CD14-positive monocyte (primary cell): ENCODE results near the gene ZNF683. TPM values are rescaled to one million over a fixed set of nuclear protein-coding genes. Genes with fewer than 3 reads are reported as not detected.

Experiments used
- DNase-seq, 3 donors: peaks; one replicate each; pipeline ENCODE4 v3.0.0-alpha.2; 2011 to 2022
- H2AFZ ChIP-seq: 2 replicates; pipeline ENCODE4 v1.6.0; 2012; ENCODE audit warnings: mild to moderate bottlenecking, low read depth, low read length, inconsistent platforms; ENCODE audit not compliant: insufficient read depth, poor library complexity, severe bottlenecking
- H3K27ac ChIP-seq, 2 donors: 1 replicate in 1 of 2; 2 replicates in 1 of 2; pipeline ENCODE4 v1.5.1; 2012 to 2013; ENCODE audit warnings: low read length in 2 of 2, control low read depth in 1 of 2, inconsistent platforms in 1 of 2, low read depth in 1 of 2, mild to moderate bottlenecking in 1 of 2
- H3K27me3 ChIP-seq, 2 donors: one replicate each; pipeline versions ENCODE4 v1.6.0 to v1.6.1; 2011 to 2013; ENCODE audit warnings: low read length in 2 of 2; ENCODE audit not compliant: control insufficient read depth in 2 of 2, insufficient read depth in 2 of 2
- H3K36me3 ChIP-seq, 2 donors: replicated peaks in 1 of 2; 1 replicate in 1 of 2; 2 replicates in 1 of 2; pipeline versions ENCODE4 v1.5.1 to v1.6.1; 2012 to 2013; ENCODE audit warnings: low read length in 2 of 2, control low read depth in 1 of 2, inconsistent platforms in 1 of 2, mild to moderate bottlenecking in 1 of 2; ENCODE audit not compliant: insufficient read depth in 2 of 2, control insufficient read depth in 1 of 2
- H3K4me1 ChIP-seq, 2 donors: 1 replicate in 1 of 2; 2 replicates in 1 of 2; pipeline versions ENCODE4 v1.5.1 to v1.6.1; 2012 to 2013; ENCODE audit warnings: low read length in 2 of 2, control low read depth in 1 of 2, inconsistent platforms in 1 of 2, mild to moderate bottlenecking in 1 of 2, moderate library complexity in 1 of 2; ENCODE audit not compliant: insufficient read depth in 2 of 2, control insufficient read depth in 1 of 2
- H3K4me2 ChIP-seq: replicated peaks from 2 replicates; pipeline ENCODE3; 2012; ENCODE audit warnings: low read length, moderate library complexity, mild to moderate bottlenecking; ENCODE audit not compliant: poor library complexity, severe bottlenecking; ENCODE audit errors: extremely low read depth
- H3K4me3 ChIP-seq, 3 experiments: fragments of 200-600 bp in 1 of 3; sonication (generic) in 1 of 3; replicated peaks in 1 of 3; 1 replicate in 2 of 3; 2 replicates in 1 of 3; pipeline ENCODE4 v1.5.1; 2011 to 2013; ENCODE audit warnings: low read length in 3 of 3, mild to moderate bottlenecking in 3 of 3, control low read depth in 2 of 3, low read depth in 2 of 3, inconsistent platforms in 1 of 3, moderate library complexity in 1 of 3
- H3K79me2 ChIP-seq: 2 replicates; pipeline ENCODE4 v1.6.0; 2012; ENCODE audit warnings: mild to moderate bottlenecking, control low read depth, inconsistent platforms, low read length, moderate library complexity; ENCODE audit not compliant: insufficient read depth
- H3K9ac ChIP-seq: 2 replicates; pipeline ENCODE4 v1.6.0; 2017; ENCODE audit warnings: low read length, mild to moderate bottlenecking; ENCODE audit not compliant: insufficient read depth, poor library complexity, severe bottlenecking
- H3K9me3 ChIP-seq, 2 donors: replicated peaks in 1 of 2; 1 replicate in 1 of 2; 2 replicates in 1 of 2; pipeline versions ENCODE4 v1.5.1 to v1.6.1; 2012 to 2013; ENCODE audit warnings: low read length in 2 of 2, control low read depth in 1 of 2; ENCODE audit not compliant: control insufficient read depth in 1 of 2, insufficient read depth in 1 of 2
- H4K20me1 ChIP-seq: 2 replicates; pipeline ENCODE4 v1.6.0; 2012; ENCODE audit warnings: mild to moderate bottlenecking, low read length, control low read depth, moderate library complexity; ENCODE audit not compliant: insufficient read depth
- H3K27ac Mint-ChIP-seq, 7 donors: one replicate each; pipeline ENCODE4 v1.8.0; 2020; ENCODE audit warnings: mild to moderate bottlenecking in 7 of 7, mixed read lengths in 7 of 7, moderate library complexity in 6 of 7, inconsistent platforms in 2 of 7
- H3K27me3 Mint-ChIP-seq, 3 donors: one replicate each; pipeline ENCODE4 v1.8.0; 2021 to 2022; ENCODE audit warnings: low read depth in 3 of 3, mild to moderate bottlenecking in 3 of 3, mixed read lengths in 3 of 3, moderate library complexity in 3 of 3, inconsistent platforms in 1 of 3
- H3K36me3 Mint-ChIP-seq, 2 donors: one replicate each; pipeline ENCODE4 v1.8.0; 2020; ENCODE audit warnings: mixed read lengths in 2 of 2, inconsistent platforms in 1 of 2, mild to moderate bottlenecking in 1 of 2
- H3K4me1 Mint-ChIP-seq: one replicate; pipeline ENCODE4 v1.8.0; 2020; ENCODE audit warnings: mild to moderate bottlenecking, mixed read lengths
- H3K4me3 Mint-ChIP-seq, 2 donors: one replicate each; pipeline ENCODE4 v1.8.0; 2020; ENCODE audit warnings: mild to moderate bottlenecking in 2 of 2, mixed read lengths in 2 of 2, moderate library complexity in 1 of 2
- H3K9me3 Mint-ChIP-seq, 7 donors: one replicate each; pipeline ENCODE4 v1.8.0; 2020 to 2022; ENCODE audit warnings: mixed read lengths in 7 of 7, mild to moderate bottlenecking in 6 of 7, moderate library complexity in 6 of 7, inconsistent platforms in 2 of 7
- CTCF ChIP-seq: fragments of 200-600 bp; IDR thresholded peaks from one replicate; pipeline ENCODE4 v1.8.0; 2022; ENCODE audit warnings: antibody characterized with exemption, mild to moderate bottlenecking
- WGBS: methylation state at CpG from one replicate; pipeline ENCODE4 v1.1.5; 2013; ENCODE audit warnings: missing lambda C conversion rate; ENCODE audit not compliant: insufficient coverage; 5-methylcytosine and 5-hydroxymethylcytosine counted together
- intact Hi-C, 2 donors: fragments of 100-400 bp; cut with micrococcal nuclease; formaldehyde crosslinking; loops; one replicate each; pipeline versions ENCODE4 v1.15.0 to v1.15.1; 2023
- polyA plus RNA-seq, 3 donors: library from polyadenylated mRNA; depleted of rRNA in 1 of 3; unstranded in 2 of 3; stranded (reverse) in 1 of 3; fragments of 300-500 nt in 2 of 3; fragments of >200 nt in 1 of 3; fragmentation: Illumina TruSeq in 2 of 3; gene quantifications; 1 replicate in 2 of 3; 2 replicates in 1 of 3; pipeline ENCODE4 v1.2.3, GENCODE V29; 2012 to 2021

The ZNF683 gene
- polyA plus RNA-seq, 3 donors: not detected

GRCh38 chr1:26349188-26349876 lies 23.2 kb downstream of the ZNF683 start:
- H3K27me3 ChIP-seq: no peaks in the 10 kb centered on the region
- H3K4me1 Mint-ChIP-seq: peaks cover 7% of the 10 kb centered on the region
- H3K4me1 ChIP-seq: peaks cover 6 to 10% of the 10 kb centered on the region in 2 donors
- H3K36me3 Mint-ChIP-seq: no peaks in the 10 kb centered on the region
- no peak overlapping the region for H3K4me2 ChIP-seq
- no peaks in the 10 kb centered on the region for H3K9me3 ChIP-seq
- H3K9ac ChIP-seq: no peak overlapping the region
- no peak overlapping the region for H3K27ac ChIP-seq
- no peak overlapping the region for H3K4me3 Mint-ChIP-seq
- H3K27ac Mint-ChIP-seq: no peak overlapping the region
- H3K9me3 Mint-ChIP-seq: no peaks in the 10 kb centered on the region
- no peak overlapping the region for H2AFZ ChIP-seq
- peaks cover 0 to 2% (median 2%) of the 10 kb centered on the region in 3 donors for H3K27me3 Mint-ChIP-seq
- H3K4me3 ChIP-seq: no peak overlapping the region
- no peaks in the 10 kb centered on the region for H3K79me2 ChIP-seq
- TF ChIP-seq CTCF: no peak
- intact Hi-C loops: no loop called here
- 94% methylated on average over 2 of the region's 7 CpGs for WGBS
- H4K20me1 ChIP-seq: no peaks in the 10 kb centered on the region
- no peak for DNase-seq
- no peaks in the 10 kb centered on the region for H3K36me3 ChIP-seq

GRCh38 chr1:26346274-26347033 lies 26.1 kb downstream of the ZNF683 start:
- intact Hi-C loops: no loop called here
- peaks cover 0 to 9% (median 8%) of the 10 kb centered on the region in 3 donors for H3K27me3 Mint-ChIP-seq
- Histone ChIP-seq H4K20me1 (no peaks in the 10 kb centered on the region), H3K4me1 (peaks cover 6 to 10% of the 10 kb centered on the region in 2 donors), H3K4me3 (no peak overlapping the region), H2AFZ (peak overlapping the region; percentile 35), H3K9ac (no peak overlapping the region), H3K27me3 (no peaks in the 10 kb centered on the region), H3K79me2 (no peaks in the 10 kb centered on the region), H3K36me3 (no peaks in the 10 kb centered on the region), H3K27ac (no peak overlapping the region), H3K4me2 (no peak overlapping the region), H3K9me3 (no peaks in the 10 kb centered on the region)
- no peaks in the 10 kb centered on the region for H3K9me3 Mint-ChIP-seq
- no peak overlapping the region for H3K4me3 Mint-ChIP-seq
- 28% methylated on average over 8 of the region's 10 CpGs for WGBS
- H3K4me1 Mint-ChIP-seq: peaks cover 7% of the 10 kb centered on the region
- no peak for TF ChIP-seq CTCF
- peak overlapping the region in 1 of 7 donors; percentile 56 for H3K27ac Mint-ChIP-seq
- no peak for DNase-seq
- no peaks in the 10 kb centered on the region for H3K36me3 Mint-ChIP-seq
